ENCODE measurements around the gene PDGFC. TPM values are rescaled to one million over a fixed set of nuclear protein-coding genes. Genes with fewer than 3 reads are reported as not detected.

Gene PDGFC
- total and polyA plus RNA-seq, 2 donors (not counting 3 experiments of a cell fraction or from before 2014, with no cell fraction given): 2.7 to 5.3 TPM

DNA sequence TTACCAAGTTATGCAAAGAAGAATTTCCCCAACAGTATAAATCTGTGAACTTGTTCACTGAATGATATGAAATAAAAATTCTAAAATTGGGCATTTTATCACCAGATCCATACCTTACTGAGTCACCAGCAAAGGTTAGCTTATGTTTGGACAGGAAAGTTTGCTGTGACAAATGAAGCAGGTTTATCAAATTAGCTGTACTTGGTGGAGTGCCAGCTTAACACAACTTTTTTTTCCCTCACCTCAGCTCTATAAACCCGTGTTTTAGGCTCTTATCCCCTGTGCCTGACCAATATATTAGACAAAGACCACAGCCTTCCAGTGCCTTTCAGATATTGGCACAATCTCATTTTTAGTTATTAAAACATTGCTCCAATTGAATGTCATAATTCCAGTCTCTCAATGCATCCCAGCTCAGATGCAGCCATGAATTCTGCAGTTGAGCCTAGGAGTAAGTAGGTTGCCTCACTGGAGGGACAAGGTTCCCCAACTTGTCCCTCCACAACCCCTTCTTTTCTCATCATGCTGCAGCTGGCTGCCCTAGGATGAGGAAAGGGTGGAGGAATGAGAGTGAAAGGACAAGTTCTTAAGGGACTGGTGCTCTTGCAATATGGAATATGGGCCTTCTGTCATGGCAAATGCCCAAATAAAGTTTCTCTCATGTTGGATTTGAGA is 27.0 kb upstream of the PDGFC start:
- intact Hi-C loops (cut with micrococcal nuclease) (loop anchor here (1.0 kb wide), 3 partner anchors 15 to 49 kb away; partner anchors contain the start of gene PDGFC), dilution Hi-C loops (cut with MboI; ENCODE audit: extremely low pct_ligation_motif_present, low sequenced_read_pairs) (no loop called here)
- H2AFZ ChIP-seq (ENCODE audit: low read depth, low read length): peak overlapping the region; percentile 17
- ChIA-PET CTCF (interaction anchor here (0.7 to 2.8 kb wide), 9 partner anchors 15 to 979 kb away, joined by 3 to 22 read pairs (median 7); partner anchors contain the start of gene PDGFC), POLR2A (no interaction called here)
- H3K27me3 ChIP-seq (ENCODE audit: control insufficient read depth in 2 of 2, insufficient read depth in 2 of 2, low read length in 2 of 2): no peaks in the 10 kb centered on the region
- no peaks in the 10 kb centered on the region for H3K36me3 ChIP-seq (ENCODE audit: control insufficient read depth in 2 of 2, extremely low read depth in 1 of 2, insufficient read depth in 2 of 2, low read length in 2 of 2)
- H3K4me1 ChIP-seq (ENCODE audit: control insufficient read depth, extremely low read depth, insufficient read depth, low read length): peaks cover 19% of the 10 kb centered on the region
- peak overlapping the region; percentile 68 for H3K4me2 ChIP-seq (ENCODE audit: insufficient read depth, low read length)
- H3K9me1 ChIP-seq (replicated peaks; ENCODE audit: control insufficient read depth, extremely low read depth, insufficient read depth, low read length): no peaks in the 10 kb centered on the region
- H3K4me3 ChIP-seq (replicated peaks in 1 of 3; ENCODE audit: insufficient read depth in 1 of 3, low read depth in 1 of 3, low read length in 3 of 3): no peak overlapping the region
- H3K27ac ChIP-seq (ENCODE audit: insufficient read depth, low read depth, low read length): peak overlapping the region; percentile 62
- FAIRE-seq (peak; percentile 59), DNase-seq (ENCODE audit: low read depth, low spot score) (no peak)
- no peaks in the 10 kb centered on the region for H3K9me3 ChIP-seq (replicated peaks; ENCODE audit: control insufficient read depth, insufficient read depth, low read length)
- TF ChIP-seq MYC (IDR thresholded peaks at IDR 0.05; ENCODE audit: low read depth, low read length): no peak
- no peak for TF ChIP-seq POLR2AphosphoS5 (IDR thresholded peaks at IDR 0.05; ENCODE audit: insufficient read depth, low read depth, low read length)
- TF ChIP-seq EZH2 (IDR thresholded peaks at IDR 0.05; ENCODE audit: borderline replicate concordance, low read depth, low read length, severe bottlenecking): no peak
- TF ChIP-seq POLR2A (IDR thresholded peaks at IDR 0.05; ENCODE audit: low read depth, low read length): no peak
- TF ChIP-seq CTCF (IDR thresholded peaks at IDR 0.05; ENCODE audit: extremely low read depth in 1 of 2, insufficient read depth in 1 of 2, low read depth in 1 of 2, low read length in 2 of 2): no peak
- TF ChIP-seq MAX (IDR thresholded peaks at IDR 0.05; ENCODE audit: insufficient read depth, insufficient read length): no peak
- no TSS peak for BruUV-seq (replicated peaks)
- H4K20me1 ChIP-seq (replicated peaks; ENCODE audit: control insufficient read depth, extremely low read depth, insufficient read depth, low read length): no peaks in the 10 kb centered on the region
- H3K9ac ChIP-seq (replicated peaks; ENCODE audit: extremely low read depth, insufficient read depth, low read length): no peak overlapping the region
- no peaks in the 10 kb centered on the region for H3K79me2 ChIP-seq (ENCODE audit: control insufficient read depth, insufficient read depth, low read length)

Measured in endothelial cell of umbilical vein (primary cell).